NCI-H128 (cell line): ENCODE results near the gene ATF5.
"Not testable (repeated sequence)": the region's sequence is repeated elsewhere in the genome, so short reads cannot be mapped to it uniquely, and the experiment has no call there.

ENCODE experiments used
- DNase-seq: peaks from one replicate; lab custom pipeline; 2025; ENCODE audit not compliant: unreplicated experiment; lab: John Stamatoyannopoulos, UW

Gene ATF5

DNA sequence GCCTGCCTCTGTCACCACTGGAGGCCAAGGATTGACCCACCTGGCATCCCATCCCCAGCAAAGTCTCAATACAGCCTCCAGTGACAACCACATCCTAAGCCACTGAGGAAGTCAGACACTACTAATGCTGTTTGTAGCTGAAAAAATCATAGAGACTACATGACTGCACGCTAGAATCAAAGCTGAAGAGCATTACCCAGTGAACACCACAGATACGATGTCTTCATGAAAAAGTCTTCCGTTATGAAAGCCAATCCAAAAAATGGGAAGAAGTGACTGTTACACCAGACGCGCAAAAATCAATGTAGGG lies 11.4 kb downstream of the ATF5 start:
- no peak for DNase-seq

DNA sequence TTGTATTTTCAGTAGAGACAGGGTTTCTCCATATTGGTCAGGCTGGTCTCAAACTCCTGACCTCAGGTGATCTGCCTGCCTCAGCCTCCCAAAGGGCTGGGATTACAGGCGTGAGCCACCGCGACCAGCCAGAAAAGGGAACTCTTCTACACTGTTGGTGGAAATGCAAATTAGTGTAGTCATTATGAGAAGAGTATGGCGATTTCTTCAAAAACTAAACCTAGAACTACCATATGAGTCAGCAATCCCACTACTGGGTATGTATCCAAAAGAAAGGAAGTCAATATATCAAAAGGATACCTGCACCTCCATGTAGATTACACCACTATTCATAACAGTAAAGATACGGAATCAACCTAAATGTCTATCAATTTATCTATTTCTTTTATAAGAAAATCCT lies 15.6 kb downstream of the ATF5 start:
- DNase-seq = not testable (repeated sequence)

DNA sequence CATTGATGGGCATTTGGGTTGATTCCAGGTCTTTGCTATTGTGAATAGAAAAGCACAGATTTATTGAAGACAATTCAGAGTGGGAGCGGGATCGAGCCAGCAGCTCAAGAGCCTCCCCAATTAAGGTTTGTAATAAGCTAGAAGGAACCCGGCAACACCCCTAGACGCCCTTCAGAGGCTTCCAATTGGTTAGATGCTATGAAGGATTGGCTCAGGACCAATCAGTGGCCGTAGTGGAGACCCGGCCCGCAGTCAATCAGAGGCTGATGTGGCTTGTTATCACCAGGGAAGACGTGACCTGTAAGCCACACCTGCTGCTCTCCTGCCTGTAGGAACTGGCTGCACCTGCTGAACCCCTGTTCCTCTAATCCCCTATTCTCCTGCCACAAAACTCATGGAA lies 17.4 kb downstream of the ATF5 start:
- no peak for DNase-seq

DNA sequence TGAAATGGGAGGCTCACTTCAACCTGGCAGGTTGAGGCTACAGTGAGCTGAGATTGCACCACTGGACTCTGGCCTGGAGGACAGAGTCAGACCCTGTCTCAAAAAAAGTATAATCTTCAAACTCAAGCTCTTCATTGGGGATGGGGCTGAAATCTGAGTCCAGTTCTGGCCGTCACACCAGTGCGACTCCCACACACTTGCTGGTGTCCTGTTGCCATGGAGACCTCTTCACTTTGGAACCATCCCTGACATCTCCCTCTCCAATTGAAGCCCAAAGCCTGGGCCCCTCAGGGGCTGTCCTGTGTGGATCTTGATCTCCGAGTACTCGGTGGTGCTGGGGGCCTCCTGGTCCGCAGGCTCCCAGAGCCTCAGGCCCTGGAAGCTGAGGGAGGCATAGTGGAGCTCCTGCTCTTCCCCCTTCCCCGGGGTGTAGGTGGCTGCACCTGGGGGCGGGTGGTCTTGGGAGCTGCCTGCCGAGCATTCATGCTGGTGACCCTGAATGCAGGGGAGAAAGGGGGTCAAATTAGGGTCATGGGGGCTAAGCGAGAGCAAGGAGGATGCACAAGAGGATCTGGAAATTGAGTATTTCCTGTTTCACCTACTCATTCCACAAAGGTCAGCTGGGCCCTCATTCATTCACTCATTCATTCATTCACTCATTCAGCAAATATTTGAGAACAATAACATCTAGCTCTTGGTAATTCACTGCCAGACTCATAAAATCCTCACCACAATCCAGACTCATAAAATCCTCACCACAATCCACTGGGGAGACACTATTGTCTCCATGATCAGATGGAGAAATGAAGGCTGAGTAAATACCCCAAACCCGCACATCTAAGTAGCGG lies 21.0 kb downstream of the ATF5 start:
- no peak for DNase-seq

DNA sequence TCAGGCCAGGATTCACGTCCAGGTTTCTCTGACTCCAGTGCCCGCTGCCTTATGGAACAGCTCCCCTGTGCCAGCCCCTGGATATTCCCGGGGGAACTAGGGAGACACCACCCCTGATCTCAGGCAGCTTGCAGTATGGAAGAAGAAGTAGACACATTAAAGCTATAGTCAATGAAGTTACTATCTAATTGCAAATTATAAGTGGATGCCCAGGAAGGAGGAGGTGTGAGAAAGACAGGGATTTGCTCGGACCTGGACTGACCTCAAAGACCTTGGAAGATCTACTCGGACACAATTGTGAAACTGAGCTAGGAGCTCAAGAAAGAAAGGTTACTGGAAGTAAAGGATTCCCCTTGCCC lies 21.6 kb downstream of the ATF5 start:
- no peak for DNase-seq

DNA sequence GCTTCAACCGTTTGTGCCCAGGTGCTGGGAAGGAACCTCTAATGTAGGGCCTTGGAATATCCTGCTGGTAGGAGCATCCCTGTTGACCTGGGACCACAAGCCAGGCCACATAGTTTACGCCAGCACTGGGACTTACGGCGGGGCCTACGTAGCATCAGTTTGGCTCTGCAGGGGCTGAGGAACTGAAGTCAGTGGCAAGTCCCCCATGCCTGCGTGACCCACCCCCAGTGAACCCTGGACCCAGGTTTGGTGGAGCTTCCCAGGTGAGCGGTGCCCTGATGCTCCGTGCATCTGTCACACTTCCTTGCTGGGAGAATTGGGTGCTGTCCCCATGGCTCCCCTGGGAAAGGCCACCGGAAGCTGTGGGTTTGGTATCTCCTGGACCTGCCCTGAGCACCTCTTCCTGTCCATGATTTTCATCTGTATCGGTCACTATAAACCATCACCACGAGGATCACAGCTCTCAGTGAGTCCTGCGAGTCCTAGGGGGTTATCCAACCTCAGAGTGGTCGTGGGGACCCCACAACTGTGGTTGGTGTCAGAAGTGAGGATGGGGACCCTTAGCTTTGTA lies 22.0 kb downstream of the ATF5 start:
- DNase-seq = no peak

DNA sequence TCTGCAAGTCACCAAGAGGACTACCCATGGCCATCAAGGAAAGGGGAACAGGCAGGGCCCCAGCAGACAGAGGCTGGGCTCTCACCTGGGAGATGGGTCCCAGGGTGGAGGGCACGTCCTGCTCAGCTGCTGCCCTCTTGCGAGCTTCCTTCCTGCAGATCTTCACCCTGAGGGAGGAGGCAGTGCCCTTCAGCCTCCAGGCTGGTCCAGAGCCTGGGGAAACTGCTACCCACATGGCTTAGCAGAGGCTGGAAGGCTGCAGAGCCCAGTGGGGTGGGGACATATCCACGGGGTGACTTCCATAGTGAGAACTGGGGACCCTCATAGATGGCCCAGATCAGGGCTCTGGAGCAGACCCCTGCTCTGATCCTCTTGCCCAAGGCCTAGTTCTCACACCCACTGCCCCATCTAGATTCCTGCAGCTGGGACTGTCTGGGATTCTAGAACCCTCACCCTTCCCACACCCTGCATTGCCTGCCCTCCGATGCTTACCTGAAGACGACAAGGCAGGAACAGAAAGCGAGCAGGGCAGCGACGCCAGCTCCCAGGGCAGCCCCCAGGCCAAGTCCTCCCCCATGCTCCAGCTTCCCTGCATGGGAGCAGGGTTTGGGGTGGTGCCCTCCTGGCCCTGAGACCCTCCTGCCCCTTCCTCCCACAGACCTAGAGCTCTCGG lies 22.9 kb downstream of the ATF5 start:
- no peak for DNase-seq

DNA sequence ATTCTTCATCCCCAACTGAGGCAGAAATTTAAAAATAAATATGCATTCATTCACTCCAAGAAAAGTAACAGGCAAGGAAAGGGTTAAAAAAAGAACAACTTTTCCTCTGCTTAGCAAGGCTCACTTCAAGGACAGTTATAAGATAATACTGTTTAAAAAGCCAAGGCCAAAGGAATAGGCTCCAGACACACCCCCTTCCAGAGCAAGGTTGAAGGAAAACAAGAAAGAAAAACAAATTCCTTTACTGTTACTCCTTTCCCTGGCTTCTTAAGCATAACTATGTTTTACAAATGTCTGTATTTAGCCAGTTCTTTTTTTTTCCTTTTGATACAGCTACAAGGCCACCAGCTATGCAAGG lies 23.5 kb downstream of the ATF5 start:
- DNase-seq = no peak

DNA sequence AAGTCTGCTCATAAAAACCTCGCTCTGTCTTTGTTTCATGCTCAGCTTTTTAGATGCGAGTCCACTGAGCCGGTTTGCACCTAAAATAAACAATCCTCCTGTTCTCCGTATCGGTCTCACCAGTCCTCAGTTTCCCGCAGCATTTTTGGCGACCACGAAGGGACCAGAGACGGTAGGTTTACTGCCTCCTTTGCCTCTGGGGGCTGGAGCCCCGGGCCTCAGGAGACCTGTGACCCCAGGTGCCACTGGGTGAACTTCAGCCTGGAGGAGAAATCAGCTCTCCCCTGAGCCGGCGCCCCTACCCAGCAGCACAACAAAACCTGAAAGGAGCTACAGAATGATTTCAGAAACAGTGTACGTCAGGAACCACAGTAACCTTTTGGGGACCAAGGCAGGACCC lies 23.9 kb downstream of the ATF5 start:
- DNase-seq = no peak

DNA sequence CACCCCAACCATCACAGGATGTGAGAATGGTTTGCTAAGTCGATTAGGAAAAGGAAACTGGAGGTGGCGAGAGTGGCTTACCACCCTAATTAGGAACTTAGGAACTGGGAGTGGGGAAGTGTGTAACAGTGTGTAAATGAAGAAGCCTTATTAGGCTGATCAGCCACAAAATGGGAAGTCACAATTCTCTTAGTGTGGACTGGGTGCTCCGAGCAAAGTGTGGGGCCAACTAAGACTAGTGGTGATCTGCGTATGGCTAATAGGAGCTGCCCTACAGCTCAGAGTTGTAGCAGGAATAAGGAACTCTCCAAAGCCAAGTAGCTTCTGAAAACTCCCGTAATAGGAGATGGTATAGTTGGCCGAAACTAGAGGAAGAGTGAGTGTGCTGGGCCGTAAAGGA lies 24.4 kb downstream of the ATF5 start:
- DNase-seq = no peak

DNA sequence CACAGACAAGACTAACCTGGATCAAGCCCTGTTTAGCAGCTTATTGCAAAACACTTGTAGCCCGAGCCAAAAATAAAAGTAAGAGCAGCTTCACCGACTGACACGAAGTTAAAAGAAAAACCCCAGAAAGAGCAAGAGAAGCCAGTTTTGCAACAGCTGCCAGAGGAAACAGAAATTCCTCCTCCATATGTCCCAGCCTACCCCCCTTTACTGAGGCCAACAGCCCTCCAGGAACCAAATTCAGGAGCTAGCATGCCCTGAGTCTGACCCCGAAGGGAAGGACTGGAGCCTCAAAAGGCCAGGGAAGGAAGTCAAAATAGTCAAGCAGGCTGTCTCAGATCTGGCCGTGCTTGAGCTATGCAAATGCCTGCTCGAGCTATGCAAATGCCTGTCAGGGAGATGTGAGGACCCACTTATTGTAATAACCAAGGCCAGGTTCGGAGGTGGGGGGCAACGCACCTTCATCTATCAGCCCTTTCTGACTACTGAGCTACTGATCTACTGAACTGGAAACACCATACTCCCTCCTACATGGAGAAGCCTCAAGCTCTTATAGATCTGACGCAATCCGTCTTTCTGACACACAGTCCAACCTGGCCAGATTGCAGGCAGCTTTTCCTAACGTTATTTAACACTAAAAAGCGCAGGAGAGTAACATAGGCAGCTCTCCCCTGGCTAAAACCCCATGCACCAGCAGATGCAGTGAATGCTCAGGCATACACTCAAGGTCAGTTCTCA lies 25.3 kb downstream of the ATF5 start:
- no peak for DNase-seq

DNA sequence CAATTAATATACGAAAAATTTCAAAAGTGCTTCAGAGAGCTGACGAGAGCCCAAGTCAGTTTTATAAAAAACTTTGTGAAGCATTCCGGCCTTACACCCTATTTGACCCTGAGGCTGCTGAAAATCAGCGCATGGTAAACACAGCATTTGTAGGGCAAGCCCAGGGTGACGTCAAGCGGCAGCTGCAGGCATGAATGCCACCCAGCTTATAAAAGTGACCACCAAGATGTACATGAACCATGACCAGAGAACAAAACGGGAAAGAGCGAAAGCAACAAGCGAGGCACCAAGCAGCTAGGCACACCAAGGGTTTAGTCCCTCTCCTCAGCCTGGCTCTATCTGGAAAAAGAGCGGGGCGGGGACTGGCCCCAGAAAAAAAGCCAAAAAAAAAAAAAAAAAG lies 25.9 kb downstream of the ATF5 start:
- DNase-seq = no peak

DNA sequence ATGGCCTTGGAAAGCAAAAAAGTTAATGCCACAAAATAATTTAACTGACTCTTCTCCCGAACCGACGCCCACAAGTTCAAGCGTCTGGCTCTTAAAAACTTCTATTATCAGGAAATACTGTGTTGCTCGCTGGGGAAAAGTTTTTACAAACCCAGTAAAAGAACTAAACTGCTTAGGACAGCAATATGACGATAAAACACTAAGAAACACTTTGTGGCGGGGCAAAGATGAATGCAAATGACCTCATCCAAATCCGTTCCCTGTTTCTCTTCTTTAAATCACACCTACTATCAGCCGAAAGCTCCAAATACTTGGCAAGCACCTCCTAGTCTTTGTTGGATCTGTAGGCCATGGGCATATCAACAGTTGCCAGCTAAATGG lies 27.1 kb downstream of the ATF5 start:
- DNase-seq = no peak

DNA sequence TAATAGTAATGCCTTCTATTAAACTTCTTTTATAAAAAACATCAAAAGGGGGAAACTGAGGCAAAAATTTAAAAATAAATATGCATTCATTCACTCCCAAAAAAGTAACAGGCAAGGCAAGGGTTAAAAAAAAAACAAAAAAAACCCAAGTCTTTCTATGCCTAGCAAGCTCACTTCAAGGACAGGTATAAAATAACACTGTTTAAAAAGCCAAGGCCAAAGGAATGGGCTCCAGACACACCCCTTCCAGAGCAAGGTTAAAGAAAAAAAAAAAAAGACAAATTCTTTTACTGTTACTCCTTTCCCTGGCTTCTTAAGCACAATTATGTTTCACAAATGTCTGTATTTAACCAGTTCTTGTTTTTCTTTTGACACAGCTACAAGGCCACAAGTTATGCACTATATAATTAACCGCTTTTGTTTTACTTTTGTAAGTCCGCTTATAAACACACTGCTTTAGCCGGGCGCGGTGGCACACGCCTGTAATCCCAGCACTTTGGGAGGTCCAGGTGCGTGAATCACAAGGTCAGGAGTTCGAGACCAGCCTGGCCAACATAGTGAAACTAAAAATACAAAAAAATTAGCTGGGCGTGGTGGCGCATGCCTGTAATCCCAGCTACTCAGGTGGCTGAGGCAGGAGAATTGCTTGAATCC lies 28.4 kb downstream of the ATF5 start:
- DNase-seq = no peak

DNA sequence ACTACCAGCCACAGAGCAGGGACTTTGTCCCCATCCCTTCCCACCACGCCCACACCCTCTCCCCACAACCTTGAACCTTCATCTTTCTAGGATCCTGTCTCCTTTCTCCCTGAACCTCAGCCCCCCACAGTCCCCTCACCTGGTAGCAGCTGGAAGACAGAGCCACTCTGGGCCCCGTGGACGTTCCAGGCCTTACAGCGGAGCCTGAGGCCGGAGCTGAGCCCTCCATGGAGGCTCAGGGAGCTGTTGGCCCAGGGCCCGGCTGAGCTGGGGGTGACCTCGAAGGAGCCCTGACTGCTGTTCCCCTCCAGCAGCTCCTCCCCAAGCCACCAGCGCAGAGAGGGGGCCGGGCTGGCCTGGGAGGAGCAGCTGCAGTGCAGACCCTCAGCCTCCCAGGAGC lies 29.1 kb downstream of the ATF5 start:
- DNase-seq = not testable (repeated sequence)

DNA sequence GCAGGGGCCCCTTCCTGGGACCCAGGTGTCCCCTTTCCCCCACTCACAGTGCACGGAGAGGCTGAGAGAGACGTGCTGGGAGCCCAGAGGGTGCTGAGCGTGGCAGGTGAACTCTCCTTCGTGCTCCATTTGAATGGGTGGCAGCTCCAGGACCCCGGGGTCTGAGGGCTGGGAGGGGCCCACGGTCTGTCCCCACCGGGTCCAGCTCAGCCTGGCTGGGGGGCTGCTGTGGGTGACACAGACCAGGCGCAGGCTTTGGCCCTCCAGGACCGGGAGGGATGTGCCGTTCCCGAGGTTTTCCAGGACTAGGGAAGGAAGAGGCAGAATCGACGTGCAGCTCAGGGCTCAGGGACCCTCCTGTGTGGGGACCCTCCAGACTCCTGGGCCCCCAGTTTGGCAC lies 29.6 kb downstream of the ATF5 start:
- DNase-seq = not testable (repeated sequence)

DNA sequence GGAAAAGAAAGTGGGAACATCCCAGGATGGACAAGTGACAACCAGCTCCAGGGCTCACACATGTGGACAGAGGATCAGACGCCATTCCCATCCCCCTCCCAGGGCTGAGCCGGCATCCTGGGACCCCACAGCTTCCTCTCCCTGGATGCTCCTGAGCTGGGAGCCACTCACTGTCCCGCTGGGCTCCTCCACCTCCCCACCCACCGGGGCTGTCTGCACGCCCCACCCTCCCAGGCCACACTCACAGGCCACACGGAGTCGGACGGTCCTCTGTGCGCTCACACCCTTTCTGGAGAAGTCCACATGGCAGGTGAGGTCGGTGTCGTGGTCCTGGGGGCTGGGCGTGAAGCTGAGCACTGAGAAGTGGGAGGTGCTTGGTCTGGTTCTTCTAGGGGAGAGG lies 30.9 kb downstream of the ATF5 start:
- DNase-seq = not testable (repeated sequence)

DNA sequence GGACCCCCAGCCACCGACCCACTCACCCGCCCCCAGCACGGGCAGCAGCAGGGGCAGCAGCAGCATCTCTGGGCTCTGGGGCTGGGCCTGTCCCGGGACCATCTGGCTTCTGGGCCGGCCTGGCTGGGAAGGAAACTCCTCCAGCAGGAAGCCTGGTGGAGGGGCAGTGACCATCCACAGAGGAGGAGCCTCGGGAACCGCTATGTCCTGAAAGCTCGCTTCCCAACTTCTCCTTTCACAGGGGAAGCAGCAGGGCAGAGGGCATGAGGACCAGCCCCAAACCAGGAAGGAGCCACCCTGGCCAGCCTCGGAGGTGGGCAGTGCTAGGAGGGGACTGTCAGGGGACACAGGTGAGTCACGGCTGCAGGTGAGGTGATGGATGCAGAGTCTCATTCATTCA lies 32.0 kb downstream of the ATF5 start, which contains the start of gene SIGLEC11:
Gene SIGLEC11, minus strand, starts transcription at position 193 of the 400 bp plus-strand sequence. Its CDS starts 91 bp downstream, at position 102.
- not testable (repeated sequence) for DNase-seq

DNA sequence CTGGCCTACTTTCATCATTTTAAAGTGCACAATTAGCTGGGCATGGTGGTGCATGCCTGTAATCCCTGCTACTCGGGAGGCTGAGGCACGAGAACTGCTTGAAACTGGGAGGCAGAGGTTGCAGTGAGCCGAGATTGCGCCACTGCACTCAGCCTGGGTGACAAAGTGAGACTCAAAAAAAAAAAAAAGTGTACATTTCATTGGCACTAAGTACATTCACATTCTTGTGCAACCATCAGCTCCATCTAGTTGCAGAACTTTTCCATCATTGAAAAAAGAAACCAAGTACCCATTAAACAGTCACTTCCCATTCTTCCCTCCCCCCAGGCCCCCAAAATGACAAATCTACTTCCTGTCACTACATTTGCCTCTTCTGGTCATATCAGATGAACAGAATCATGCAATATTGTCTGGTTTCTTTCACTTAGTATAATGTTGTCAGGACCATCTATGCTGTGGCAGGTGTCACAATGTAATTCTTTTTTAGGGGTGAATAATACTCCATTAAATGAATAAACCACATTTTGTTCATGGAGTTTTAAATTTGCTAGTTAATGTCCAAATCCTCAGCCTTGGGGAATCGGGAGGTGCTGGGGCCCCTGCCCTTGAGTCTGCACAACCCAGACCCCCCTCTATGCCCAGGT lies 39.4 kb downstream of the ATF5 start:
- no peak for DNase-seq

DNA sequence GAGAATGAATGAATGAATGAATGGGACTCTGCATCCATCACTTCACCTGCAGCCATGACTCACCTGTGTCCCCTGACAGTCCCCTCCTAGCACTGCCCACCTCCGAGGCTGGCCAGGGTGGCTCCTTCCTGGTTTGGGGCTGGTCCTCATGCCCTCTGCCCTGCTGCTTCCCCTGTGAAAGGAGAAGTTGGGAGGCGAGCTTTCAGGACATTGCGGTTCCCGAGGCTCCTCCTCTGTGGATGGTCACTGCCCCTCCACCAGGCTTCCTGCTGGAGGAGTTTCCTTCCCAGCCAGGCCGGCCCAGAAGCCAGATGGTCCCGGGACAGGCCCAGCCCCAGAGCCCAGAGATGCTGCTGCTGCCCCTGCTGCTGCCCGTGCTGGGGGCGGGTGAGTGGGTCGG lies 40.4 kb downstream of the ATF5 start:
- not testable (repeated sequence) for DNase-seq

DNA sequence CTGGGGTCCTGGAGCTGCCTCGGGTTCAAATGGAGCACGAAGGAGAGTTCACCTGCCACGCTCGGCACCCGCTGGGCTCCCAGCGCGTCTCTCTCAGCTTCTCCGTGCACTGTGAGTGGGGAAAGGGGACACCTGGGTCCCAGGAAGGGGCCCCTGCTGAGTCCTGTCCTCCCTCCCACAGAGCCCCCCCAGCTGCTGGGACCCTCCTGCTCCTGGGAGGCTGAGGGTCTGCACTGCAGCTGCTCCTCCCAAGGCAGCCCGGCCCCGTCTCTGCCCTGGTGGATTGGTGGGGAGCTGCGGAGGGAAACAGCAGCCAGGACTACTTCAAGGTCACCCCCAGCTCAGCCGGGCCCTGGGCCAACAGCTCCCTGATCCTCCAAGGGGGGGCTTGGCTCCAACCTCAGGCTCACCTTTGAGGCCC lies 43.0 kb downstream of the ATF5 start:
- no peak for DNase-seq
